Mucosa of descending colon (tissue), 3 donors: ENCODE measurements around the gene VWA8. TPM values are rescaled to one million over a fixed set of nuclear protein-coding genes. Genes with fewer than 3 reads are reported as not detected.

Experiments used
- ATAC-seq: fragments of 200-7000 bp; cut with Tn5 transposase; one replicate; pipeline ENCODE4 v1.9.1; 2020; ENCODE audit warnings: mild to moderate bottlenecking, moderate library complexity
- DNase-seq, 3 donors: peaks; one replicate each; pipeline ENCODE4 v3.0.0-alpha.2; 2020
- H3K36me3 ChIP-seq: fragments of 200-600 bp; one replicate; pipeline ENCODE4 v1.8.0; 2021; ENCODE audit warnings: low read depth, mild to moderate bottlenecking
- H3K4me1 ChIP-seq: fragments of 200-600 bp; one replicate; pipeline ENCODE4 v1.8.0; 2021; ENCODE audit warnings: low read depth, mild to moderate bottlenecking
- H3K4me3 ChIP-seq: fragments of 200-600 bp; one replicate; pipeline ENCODE4 v1.8.0; 2021; ENCODE audit warnings: mild to moderate bottlenecking
- H3K9me3 ChIP-seq: fragments of 200-600 bp; one replicate; pipeline ENCODE4 v1.8.0; 2021; ENCODE audit warnings: mild to moderate bottlenecking
- CTCF ChIP-seq: fragments of 200-600 bp; IDR thresholded peaks from one replicate; pipeline ENCODE4 v1.8.0; 2022; ENCODE audit warnings: antibody characterized with exemption, mild to moderate bottlenecking
- intact Hi-C, 2 donors: fragments of 100-400 bp; cut with DNase I in 1 of 2; cut with micrococcal nuclease in 1 of 2; formaldehyde crosslinking; loops; one replicate each; pipeline versions ENCODE4 v1.11.0 to v1.11.1; 2022; cut with DNase I, micrococcal nuclease
- total RNA-seq, 3 donors: library from RNA; stranded (reverse); fragmentation: NEBNext Ultra II Directional in 2 of 3; extraction: Animal tissue kit (Norgen Biotek cat#: 25700) in 2 of 3; gene quantifications; one replicate each; pipeline versions ENCODE4 v1.2.1 to v1.2.4, GENCODE V29; 2021 to 2023
- donor health status: DM: no; HTN: no; CAD: no; lungs with moderate emphysema.
- donor health status: DM: no; HTN: no; CAD: no.
- donor health status: DM: no; HTN: yes; CAD: no.

VWA8 gene
- total RNA-seq, 3 donors from 2014 or later = 19.1 to 31.5 (median 27.0) TPM

DNA sequence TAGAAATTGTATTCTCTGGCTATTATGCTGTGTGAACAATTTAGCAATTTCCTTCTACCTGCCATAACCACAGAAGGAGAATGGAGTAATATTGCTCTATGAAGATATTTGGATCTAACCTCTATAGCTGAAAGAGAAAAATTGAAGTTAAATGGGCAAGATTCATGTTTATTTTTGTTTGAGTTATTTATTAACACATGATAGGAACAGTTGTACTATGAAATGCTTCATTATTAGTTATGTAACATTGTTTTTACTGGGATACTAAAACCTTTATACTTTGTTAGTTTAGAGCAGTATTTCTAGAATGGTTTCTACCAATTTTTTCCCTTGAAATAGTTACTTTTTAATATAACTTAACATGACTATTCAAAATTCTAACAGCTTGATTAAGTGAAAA is 27.3 kb upstream of the VWA8 start:
- Histone ChIP-seq H3K4me1 (no peaks in the 10 kb centered on the region), H3K36me3 (no peaks in the 10 kb centered on the region), H3K9me3 (no peaks in the 10 kb centered on the region), H3K4me3 (no peak overlapping the region)
- intact Hi-C loops = no loop called here
- DNase-seq (no peak), ATAC-seq (no peak)
- no peak for TF ChIP-seq CTCF

GRCh38 chr13:41985788-41986508 is 25.0 kb upstream of the VWA8 start:
- ATAC-seq = no peak
- DNase-seq = no peak
- H3K4me3 ChIP-seq = no peak overlapping the region
- TF ChIP-seq CTCF = no peak
- H3K36me3 ChIP-seq = no peaks in the 10 kb centered on the region
- no peaks in the 10 kb centered on the region for H3K4me1 ChIP-seq
- intact Hi-C loops = no loop called here
- H3K9me3 ChIP-seq = no peaks in the 10 kb centered on the region

DNA sequence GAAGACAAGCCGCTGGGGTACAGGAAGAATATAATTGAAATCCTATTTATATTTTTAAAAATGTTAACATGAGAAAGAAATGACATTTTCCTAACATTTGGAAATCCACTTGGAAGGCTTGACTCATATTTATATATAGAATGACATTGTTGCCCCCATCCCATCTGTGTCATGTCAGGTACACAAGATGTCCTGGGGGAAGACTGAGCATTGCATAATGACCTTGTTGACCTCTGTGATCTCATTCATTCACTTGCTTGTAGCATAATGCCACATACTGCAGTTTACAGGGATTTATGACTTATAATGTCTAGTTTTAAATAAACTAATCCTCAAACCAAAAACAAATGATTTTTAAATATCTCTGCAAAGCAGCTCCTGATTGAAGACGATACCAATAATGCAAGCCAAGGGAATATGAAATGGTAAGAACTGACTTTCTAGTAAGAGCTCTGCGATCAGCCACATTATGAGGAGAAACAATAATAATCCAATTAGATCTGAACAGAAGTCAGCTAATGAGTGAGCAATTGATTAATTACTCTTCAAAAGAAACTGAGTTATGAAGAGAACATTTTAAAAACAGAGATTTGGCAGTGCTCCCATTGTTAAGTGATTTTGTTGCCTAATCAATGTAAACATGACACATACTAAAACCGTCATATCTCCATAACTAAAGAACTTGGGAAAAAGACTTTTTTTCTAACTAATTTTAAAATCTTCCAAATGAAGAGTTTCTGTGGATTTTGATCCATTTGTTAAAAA is 21.2 kb upstream of the VWA8 start:
- TF ChIP-seq CTCF = no peak
- H3K4me3 ChIP-seq = no peak overlapping the region
- H3K4me1 ChIP-seq = no peaks in the 10 kb centered on the region
- no peak for DNase-seq
- ATAC-seq = no peak
- no peaks in the 10 kb centered on the region for H3K9me3 ChIP-seq
- intact Hi-C loops = no loop called here
- no peaks in the 10 kb centered on the region for H3K36me3 ChIP-seq

DNA sequence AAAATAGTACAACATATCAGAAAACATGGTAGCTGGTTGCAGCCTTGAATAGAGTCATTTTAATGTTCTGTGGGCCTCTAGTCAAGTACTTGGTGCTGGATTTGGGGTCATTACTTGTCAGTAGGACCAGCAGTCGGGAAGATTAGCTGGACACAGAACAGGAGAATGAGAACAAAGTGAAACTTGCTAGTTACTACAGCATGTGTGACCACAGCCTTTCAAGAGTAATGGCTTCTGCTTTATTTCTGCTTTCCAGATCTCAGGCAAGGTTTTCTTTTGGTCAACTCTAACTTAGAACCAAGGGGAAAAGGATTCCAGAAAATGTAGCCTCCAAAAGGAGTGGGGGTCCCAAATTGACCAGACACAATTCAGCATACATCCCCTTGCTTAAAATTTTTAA is 17.1 kb upstream of the VWA8 start:
- TF ChIP-seq CTCF = no peak
- Histone ChIP-seq H3K4me3 (no peak overlapping the region), H3K36me3 (no peaks in the 10 kb centered on the region), H3K4me1 (no peaks in the 10 kb centered on the region), H3K9me3 (no peaks in the 10 kb centered on the region)
- ATAC-seq = no peak
- DNase-seq = no peak
- intact Hi-C loops = no loop called here

GRCh38 chr13:41976476-41976875 is 15.6 kb upstream of the VWA8 start:
- no peak overlapping the region for H3K4me3 ChIP-seq
- no peaks in the 10 kb centered on the region for H3K36me3 ChIP-seq
- intact Hi-C loops = no loop called here
- H3K9me3 ChIP-seq = no peaks in the 10 kb centered on the region
- TF ChIP-seq CTCF = no peak
- H3K4me1 ChIP-seq = no peaks in the 10 kb centered on the region
- no peak for ATAC-seq
- DNase-seq = no peak
